ENCODE measurements around the gene PDP2. TPM values are rescaled to one million over a fixed set of nuclear protein-coding genes. Genes with fewer than 3 reads are reported as not detected.

PDP2 gene
- total and polyA plus RNA-seq, 2 donors (not counting 3 experiments of a cell fraction or from before 2014, with no cell fraction given) = 4.4 to 9.3 TPM

GRCh38 chr16:66840883-66841282, 39.4 kb upstream of the PDP2 start:
- Histone ChIP-seq H3K9ac (replicated peaks; ENCODE audit: extremely low read depth, insufficient read depth, low read length) (no peak overlapping the region), H3K4me2 (ENCODE audit: insufficient read depth, low read length) (no peak overlapping the region), H3K4me1 (ENCODE audit: control insufficient read depth, extremely low read depth, insufficient read depth, low read length) (peaks cover 2% of the 10 kb centered on the region), H3K27ac (ENCODE audit: insufficient read depth, low read depth, low read length) (no peak overlapping the region), H2AFZ (ENCODE audit: low read depth, low read length) (no peak overlapping the region), H3K27me3 (ENCODE audit: control insufficient read depth in 2 of 2, insufficient read depth in 2 of 2, low read length in 2 of 2) (peaks cover 31 to 35% of the 10 kb centered on the region in 2 experiments), H3K9me1 (replicated peaks; ENCODE audit: control insufficient read depth, extremely low read depth, insufficient read depth, low read length) (no peaks in the 10 kb centered on the region), H4K20me1 (replicated peaks; ENCODE audit: control insufficient read depth, extremely low read depth, insufficient read depth, low read length) (no peaks in the 10 kb centered on the region), H3K4me3 (replicated peaks in 1 of 3; ENCODE audit: insufficient read depth in 1 of 3, low read depth in 1 of 3, low read length in 3 of 3) (no peak overlapping the region), H3K79me2 (ENCODE audit: control insufficient read depth, insufficient read depth, low read length) (no peaks in the 10 kb centered on the region), H3K9me3 (replicated peaks; ENCODE audit: control insufficient read depth, insufficient read depth, low read length) (no peaks in the 10 kb centered on the region), H3K36me3 (ENCODE audit: control insufficient read depth in 2 of 2, extremely low read depth in 1 of 2, insufficient read depth in 2 of 2, low read length in 2 of 2) (no peaks in the 10 kb centered on the region)
- CTCF ChIA-PET = interaction anchor here (3.0 to 3.5 kb wide), 2 partner anchors 11 to 27 kb away, joined by 15 to 36 read pairs; partner anchors contain the start of gene NAE1
- TF ChIP-seq EZH2 (IDR thresholded peaks at IDR 0.05; ENCODE audit: borderline replicate concordance, low read depth, low read length, severe bottlenecking) (no peak), MAX (IDR thresholded peaks at IDR 0.05; ENCODE audit: insufficient read depth, insufficient read length) (no peak), POLR2A (IDR thresholded peaks at IDR 0.05; ENCODE audit: low read depth, low read length) (no peak), JUN (IDR thresholded peaks at IDR 0.05; ENCODE audit: borderline replicate concordance, insufficient read depth, insufficient read length, low read depth) (no peak), CTCF (IDR thresholded peaks at IDR 0.05; ENCODE audit: extremely low read depth in 1 of 2, insufficient read depth in 1 of 2, low read depth in 1 of 2, low read length in 2 of 2) (no peak), POLR2AphosphoS5 (IDR thresholded peaks at IDR 0.05; ENCODE audit: insufficient read depth, low read depth, low read length) (no peak), GATA2 (IDR thresholded peaks at IDR 0.05; ENCODE audit: insufficient read depth, insufficient read length, low read depth, low read length) (no peak), FOS (IDR thresholded peaks at IDR 0.05; ENCODE audit: borderline replicate concordance, insufficient read depth, low read length) (no peak), MYC (IDR thresholded peaks at IDR 0.05; ENCODE audit: low read depth, low read length) (no peak)
- no TSS peak for BruUV-seq (replicated peaks)
- intact Hi-C loops (cut with micrococcal nuclease) = no loop called here
- POLR2A ChIA-PET = no interaction called here
- DNase-seq (ENCODE audit: low read depth, low spot score) (no peak), FAIRE-seq (no peak)
- dilution Hi-C loops (cut with MboI; ENCODE audit: extremely low pct_ligation_motif_present, low sequenced_read_pairs) = no loop called here
